Mucosa of gallbladder (tissue), 1 donor: ENCODE results near the gene TTC19. TPM values are rescaled to one million over a fixed set of nuclear protein-coding genes. Genes with fewer than 3 reads are reported as not detected.
"Not testable (repeated sequence)": the region's sequence is repeated elsewhere in the genome, so short reads cannot be mapped to it uniquely, and the experiment has no call there.

ENCODE experiments used
- DNase-seq: peaks from one replicate; pipeline ENCODE4 v3.0.0-alpha.2; 2020; ENCODE audit warnings: low spot score
- total RNA-seq: library from RNA; stranded (reverse); gene quantifications from one replicate; pipeline ENCODE4 v1.2.1, GENCODE V29; 2021
- donor health status: DM: no; HTN: no; CAD: no.

Gene TTC19
- total RNA-seq, 1 donor from 2014 or later = 36.9 TPM

DNA sequence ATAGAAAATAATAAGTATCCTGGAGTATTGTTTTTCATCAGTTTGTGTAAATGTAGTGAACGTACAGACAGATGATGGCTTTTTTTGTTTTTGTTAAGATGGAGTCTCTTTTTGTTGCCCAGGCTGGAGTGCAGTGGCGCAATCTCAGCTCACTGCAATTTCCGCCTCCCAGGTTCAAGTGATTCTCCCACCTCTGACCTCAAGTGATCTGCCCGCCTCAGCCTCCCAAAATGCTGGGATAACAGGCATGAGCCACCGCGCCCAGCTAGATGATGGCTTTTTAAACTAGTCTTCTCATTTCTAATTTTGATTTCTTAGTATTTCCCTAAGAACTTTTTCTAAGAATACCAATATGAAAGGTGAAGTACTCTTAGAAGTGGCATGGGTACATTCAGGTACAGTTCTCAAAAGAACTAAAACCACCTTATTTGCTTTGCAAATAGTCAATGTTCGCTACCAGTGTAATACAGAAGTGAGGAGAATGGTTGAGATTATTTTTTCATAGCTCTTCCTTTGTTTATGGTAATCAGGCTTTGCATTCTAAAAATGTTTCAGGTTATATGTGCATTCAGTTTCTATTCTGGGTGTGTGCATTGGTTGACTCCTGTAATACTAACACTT lies 34.2 kb downstream of the TTC19 start:
- no peak for DNase-seq

DNA sequence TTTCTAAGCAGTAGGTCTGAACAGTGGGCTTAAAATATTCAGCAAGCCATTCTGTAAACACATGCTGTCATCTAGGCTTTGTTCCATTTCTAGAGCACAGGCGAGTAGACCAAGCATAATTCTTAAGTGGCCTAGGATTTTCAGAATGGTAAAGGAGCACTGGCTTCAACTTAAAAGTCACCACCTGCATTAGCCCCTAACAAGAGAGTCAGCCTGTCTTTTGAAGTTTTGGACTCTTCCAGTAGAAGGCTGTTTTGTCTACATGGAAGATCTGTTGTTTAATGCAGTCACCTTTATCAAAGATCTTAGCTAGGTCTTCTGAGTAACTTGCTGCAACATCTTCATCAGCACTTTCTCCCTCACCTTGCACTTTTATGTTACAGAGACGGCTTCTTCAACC lies 36.6 kb downstream of the TTC19 start:
- DNase-seq = no peak

DNA sequence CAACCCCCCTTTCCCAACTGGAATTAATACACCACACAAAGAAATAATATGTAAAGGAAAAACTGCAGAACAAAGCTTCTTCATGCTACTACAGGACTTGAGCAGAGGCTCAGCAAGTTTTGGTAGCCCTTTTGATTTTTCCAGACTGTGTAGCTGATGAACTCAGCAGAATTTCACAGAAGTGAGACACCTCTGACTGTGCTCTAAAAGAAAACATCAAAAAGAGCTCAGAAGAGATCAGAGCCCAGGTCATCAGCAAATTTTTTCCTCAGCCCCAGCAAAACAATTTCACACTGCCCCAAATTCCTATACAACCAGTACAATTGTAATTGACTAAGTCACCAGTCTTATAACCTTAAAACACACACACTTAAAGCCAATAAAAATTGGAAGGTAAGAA lies 38.0 kb downstream of the TTC19 start:
- no peak for DNase-seq

DNA sequence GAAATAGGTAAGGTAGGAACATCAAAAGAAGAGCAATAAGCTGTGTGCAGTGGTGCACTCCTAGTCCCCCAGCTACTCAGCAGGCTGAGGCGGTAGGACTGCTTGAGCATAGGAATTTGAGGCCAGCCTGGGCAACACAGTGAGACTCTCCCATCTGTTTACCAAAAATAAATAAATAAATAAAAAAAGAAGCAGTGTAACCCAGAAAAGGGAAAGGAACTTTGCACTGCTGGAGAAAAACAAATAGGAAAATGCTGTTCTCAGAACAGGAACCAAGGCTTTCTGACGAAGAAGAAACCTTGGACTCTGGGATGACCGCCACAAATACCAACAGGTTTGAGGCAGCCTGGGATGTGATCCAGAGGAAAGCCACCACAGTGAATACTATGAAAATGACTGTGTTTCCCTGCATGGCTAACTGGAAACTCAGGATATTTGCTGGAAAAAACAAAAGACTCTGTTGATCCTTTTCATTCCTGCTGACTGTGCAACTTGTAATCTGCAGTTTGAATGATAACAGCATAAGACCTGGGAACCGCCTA lies 41.2 kb downstream of the TTC19 start:
- DNase-seq = peak; percentile 77

DNA sequence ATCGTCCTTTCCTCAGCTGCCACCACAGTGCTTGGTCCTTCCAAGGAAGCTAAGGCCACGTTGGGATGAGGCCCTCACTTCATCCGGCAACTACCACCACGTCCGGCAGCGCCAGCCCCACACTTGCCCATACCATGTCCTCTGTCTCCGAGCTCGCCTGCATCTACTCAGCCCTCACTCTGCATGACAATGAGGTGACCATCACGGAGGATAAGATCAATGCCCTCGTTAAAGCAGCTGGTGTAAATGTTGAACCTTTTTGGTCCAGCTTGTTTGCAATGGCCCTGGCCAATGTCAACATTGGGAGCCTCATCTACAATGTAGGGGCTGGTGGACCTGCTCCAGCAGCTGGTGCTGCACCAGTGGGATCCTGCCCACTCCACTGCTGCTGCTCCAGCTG lies 44.9 kb downstream of the TTC19 start:
- DNase-seq = no peak

DNA sequence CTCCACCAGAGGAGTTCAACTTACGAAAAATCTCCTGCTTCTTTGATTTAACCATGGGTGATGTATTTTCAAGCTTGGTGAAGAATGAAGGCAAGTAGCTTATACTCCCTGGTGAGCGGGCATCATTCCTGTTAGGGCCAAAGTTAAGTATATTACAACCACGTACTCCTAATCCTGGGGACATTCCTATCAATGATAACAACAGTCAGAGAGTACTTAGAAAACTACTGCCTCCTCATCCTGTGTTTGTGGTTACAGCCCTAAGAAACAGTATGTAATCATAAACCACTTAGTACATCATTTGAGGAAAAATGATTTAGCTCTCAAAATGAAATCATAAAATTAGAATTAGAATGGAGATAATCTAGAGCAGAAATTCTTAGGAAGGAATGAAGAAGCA lies 47.3 kb downstream of the TTC19 start:
- no peak for DNase-seq

DNA sequence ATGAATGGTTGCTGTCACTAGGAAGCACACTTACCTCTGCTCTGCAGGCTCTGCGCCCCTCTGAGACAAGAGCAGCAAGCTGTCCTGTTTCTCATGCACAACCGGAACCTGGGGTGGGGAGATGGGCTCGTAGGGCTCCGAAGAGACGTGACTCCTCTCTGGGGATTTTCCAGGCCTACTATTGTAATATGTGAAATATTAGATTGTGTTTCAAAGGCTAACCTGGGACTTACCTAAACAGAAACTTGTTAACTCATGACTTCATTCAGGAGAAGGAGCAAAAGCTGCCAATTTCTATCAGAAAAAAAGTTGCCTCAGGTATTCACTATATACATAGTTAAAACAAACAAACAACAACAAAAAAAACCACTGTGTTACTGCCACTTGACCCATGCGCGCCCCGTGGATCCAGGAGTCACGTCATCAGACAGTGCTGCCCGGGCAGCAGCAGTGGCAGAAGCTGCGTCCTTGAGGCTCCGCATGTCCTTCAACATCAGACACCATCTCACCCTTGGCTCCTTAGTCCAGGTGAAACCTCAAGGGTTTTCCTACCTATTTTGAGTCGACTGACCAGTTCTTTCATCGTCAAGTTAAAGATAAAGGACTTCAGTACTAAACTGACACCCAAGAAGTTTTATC lies 49.3 kb downstream of the TTC19 start:
- no peak for DNase-seq

DNA sequence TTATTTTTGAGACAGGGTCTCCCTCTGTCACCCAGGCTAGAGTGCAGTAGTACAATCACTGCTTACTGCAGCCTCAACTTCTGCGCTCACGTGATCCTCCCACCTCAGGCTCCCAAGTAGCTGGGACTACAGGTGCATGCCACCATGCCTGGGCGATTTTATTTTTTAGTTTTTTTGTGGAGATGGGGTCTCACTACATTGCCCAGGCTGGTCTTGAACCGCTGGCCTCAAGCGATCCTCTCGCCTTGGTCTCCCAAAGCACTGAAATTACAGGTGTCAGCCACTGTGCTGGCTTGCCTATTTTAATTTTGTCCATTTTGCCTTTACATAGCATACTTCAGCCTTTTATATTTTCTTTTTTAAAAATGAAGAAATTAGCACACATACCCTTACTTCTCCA lies 51.2 kb downstream of the TTC19 start:
- DNase-seq = no peak

DNA sequence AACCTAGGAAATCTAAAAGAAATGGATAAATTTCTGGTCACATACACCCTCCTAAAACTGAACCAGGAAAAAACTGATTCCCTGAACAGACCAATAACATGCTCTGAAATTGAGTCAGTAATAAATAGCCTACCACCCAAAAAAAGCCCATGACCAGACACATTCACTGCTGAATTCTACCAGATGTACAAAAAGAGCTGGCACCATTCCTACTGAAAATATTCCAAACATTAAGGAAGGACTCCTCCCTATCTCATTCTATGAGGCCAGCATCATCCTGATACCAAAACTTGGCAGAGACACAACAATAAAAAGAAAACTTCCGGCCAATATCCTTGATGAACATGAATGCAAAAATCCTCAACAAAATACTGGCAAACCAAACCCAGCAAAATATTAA lies 52.9 kb downstream of the TTC19 start:
- no peak for DNase-seq

DNA sequence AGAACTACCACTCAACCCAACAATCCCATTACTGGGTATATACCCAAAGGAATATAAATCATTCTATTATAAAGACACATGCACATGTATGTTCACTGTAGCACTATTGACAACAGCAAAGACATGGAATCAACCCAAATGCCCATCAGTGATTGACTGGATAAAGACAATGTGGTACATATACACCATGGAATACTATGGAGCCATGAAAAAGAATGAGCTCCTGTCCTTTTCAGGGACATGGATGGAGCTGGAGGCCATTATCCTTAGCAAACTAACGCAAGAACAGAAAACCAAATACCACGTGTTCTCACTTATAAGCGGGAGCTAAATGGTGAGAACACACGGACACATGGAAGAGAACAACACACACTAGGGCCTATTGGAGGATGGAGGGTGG lies 55.5 kb downstream of the TTC19 start:
- not testable (repeated sequence) for DNase-seq

DNA sequence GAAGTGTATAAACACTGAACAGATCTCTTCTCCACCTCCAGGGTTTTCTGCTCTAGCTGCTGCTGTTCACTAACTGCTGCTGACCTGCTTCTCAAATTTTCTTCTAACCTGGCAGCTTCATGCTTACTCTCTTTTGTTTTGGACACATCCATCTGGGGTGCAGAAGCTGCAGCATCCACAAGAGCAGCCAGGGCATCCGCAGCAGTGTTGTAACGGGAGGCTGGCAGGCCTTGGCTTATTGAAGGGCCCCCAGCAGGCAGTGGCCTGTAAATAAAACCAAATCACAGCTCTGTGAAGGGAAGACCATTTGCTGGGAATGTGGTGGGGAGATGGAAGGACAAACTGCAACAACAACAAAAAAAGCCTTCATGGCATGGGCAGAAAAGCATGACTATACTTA lies 62.0 kb downstream of the TTC19 start:
- no peak for DNase-seq

DNA sequence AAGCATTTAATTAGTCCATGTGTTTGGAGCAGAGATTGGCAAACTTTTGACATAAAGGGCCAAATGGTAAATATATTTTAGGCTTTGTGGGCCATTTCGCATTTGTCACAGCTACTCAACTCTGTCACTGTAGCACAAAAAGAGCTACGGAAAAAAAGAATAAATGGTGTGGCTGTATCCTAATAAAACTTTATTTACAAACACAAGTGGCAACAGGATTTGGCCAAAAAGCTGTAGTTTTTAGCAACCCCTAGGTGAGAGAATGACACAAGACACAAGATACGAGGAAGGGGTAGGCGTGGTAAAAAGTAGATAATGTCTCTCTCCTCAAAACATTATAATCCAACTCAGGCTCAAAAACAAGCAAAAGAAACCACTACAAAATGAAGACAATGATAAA lies 66.5 kb downstream of the TTC19 start:
- DNase-seq = no peak

DNA sequence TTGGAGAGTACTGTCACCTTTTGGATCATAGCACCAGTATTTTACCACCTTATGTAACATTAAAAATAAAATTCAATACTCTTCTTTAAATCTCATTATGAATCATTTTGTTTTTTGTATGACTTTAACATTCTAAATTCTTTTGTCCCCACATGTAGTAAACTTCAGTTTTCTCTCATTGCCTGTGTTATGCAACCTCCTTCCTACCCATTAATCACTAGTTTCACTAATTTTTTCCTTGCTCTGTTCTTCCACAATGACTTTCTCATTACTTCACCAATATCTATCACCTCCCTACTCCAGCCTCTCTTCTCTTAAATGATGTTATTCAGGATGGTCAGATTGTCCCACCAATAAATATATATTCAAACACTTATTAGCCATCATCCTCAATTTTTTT lies 68.7 kb downstream of the TTC19 start:
- no peak for DNase-seq

DNA sequence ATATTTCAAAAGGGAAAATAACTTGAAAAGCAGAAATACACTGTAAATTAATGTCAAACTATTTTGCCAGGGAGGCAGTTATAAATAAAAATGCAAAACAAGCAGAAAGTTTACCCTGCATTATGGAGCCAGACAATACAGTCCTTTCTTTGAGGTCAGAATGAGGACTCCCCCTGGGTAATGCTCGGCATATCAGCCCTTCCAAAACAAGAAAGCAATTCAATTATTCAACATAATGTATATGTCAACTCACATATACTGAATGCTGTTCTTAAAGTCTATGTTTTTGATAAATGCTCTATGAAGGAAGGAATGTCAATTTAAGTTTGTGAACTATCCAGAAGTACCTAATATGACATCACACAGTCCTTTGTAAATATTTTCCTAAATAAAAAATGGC lies 72.4 kb downstream of the TTC19 start:
- DNase-seq = no peak

DNA sequence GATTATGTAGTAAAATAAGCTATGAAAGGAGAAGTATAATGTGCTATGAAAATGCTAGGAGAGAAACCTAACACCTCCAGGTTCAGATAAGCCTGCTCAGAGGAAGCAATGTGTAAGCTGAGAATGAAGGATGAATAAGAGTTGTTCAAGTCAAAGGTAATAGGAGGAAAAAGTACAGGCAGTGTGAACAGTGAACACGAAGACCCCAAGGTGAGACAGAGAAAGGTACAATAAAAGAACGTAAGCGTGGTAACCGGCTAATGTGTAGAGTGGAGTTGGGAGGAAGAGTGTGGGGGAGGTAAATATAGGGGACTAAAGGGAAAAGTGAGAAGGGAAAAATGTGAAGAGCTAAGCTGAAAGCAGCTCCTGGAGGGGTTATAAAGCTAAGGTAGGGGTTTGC lies 74.2 kb downstream of the TTC19 start:
- no peak for DNase-seq

DNA sequence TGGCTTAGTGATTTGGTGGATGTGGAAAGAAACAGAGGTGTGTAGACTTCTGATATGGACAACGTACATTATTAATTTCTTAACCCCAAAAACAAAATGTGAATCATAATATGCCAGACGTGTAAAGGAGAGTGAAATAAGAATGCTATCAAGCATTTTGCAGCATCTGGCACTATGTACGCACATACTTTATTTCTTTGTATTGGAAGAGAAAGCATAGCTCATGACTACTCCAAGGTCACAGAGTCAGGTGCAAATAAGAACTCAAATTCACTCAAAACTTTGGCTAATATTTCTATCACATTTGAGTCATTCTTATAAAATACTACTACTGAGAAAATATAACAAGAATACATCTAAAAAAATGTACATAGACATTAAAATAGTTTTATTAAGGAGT lies 74.8 kb downstream of the TTC19 start:
- DNase-seq = no peak

DNA sequence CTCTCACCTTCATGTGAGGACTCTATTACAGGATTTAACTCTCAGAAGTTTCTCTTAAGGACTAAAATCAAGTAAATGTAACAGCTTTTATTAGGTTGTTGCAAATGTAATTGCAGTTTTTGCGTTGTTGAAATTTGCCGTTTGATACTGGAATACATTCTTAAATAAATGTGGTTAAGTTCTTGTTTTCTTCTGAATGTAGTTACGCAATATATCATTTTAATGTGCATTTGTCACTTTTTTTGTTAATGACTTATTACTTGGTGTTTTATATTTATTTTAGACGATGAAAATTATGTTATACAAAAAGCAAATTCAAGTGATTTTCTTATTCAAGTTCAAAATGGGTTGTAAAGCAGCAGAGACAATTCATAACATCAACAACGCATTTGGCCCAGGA lies 76.3 kb downstream of the TTC19 start:
- DNase-seq = no peak

Other genes starting within 250 kb of the TTC19 start
- 0.72 TPM for gene ADORA2B, start 54.7 kb upstream of the TTC19 start, total RNA-seq
- gene ZSWIM7, start 120 bp upstream of the TTC19 start, total RNA-seq = 23.5 TPM
- 139 TPM for gene NCOR1, start 215.7 kb downstream of the TTC19 start, total RNA-seq
- 23.5 TPM for gene PIGL, start 217.4 kb downstream of the TTC19 start, total RNA-seq